Neural progenitor cell (in vitro differentiated cells): ENCODE measurements around the gene VKORC1.

Experiments
- EZH2 ChIP-seq: fragments of 200-600 bp; sonication (generic); IDR thresholded peaks from 2 replicates; pipeline ENCODE4 v1.6.1; 2017; ENCODE audit warnings: antibody characterized with exemption, mild to moderate bottlenecking, moderate library complexity
- EZH2phosphoT487 ChIP-seq: fragments of 200-600 bp; sonication (generic); IDR thresholded peaks from 2 replicates; pipeline ENCODE4 v1.6.1; 2017; ENCODE audit warnings: antibody characterized with exemption
- TF ChIP-seq, protein P1 (sequence below): fragments of 200-600 bp; sonication (generic); IDR thresholded peaks from 2 replicates; pipeline ENCODE4 v1.5.1; 2017; ENCODE audit warnings: antibody characterized with exemption, mild to moderate bottlenecking

DNA sequence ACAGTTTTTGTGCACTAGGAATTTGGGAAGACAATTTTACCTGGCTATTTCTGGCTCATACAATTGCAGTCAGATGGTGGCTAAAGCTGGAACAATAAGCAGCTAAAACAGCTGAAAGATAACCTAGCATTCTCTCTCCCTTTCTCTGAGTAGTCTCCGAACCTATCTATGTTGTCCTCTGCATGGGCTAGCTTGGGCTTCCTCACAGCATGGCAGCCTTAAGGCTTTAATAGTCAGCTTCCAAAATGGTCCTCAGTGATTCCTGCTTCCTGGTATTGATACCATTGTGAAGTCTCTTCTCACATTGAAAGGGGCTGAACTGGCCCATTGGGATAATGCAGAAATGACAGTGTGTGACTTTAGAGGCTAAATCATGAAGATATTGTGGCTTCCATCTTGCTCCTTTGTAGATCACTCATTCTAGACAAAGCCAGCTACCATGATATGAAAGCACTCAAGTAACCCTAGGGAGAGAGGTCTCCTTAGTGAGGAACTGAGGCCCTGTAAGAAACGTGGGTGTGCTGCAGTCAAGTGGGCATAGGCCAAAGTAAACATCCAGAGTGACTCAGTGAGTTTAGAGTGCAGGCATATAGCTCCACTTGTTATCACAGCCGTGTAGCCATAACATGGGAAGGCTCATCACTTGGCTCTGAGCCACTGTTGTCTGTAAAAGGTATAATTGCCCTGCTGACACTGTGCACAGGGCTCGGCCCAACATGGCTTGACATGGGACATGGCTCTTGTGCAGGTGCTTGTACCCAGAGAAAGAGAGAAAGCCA lies 5.5 kb upstream of the VKORC1 start:
- TF ChIP-seq, protein P1, sequence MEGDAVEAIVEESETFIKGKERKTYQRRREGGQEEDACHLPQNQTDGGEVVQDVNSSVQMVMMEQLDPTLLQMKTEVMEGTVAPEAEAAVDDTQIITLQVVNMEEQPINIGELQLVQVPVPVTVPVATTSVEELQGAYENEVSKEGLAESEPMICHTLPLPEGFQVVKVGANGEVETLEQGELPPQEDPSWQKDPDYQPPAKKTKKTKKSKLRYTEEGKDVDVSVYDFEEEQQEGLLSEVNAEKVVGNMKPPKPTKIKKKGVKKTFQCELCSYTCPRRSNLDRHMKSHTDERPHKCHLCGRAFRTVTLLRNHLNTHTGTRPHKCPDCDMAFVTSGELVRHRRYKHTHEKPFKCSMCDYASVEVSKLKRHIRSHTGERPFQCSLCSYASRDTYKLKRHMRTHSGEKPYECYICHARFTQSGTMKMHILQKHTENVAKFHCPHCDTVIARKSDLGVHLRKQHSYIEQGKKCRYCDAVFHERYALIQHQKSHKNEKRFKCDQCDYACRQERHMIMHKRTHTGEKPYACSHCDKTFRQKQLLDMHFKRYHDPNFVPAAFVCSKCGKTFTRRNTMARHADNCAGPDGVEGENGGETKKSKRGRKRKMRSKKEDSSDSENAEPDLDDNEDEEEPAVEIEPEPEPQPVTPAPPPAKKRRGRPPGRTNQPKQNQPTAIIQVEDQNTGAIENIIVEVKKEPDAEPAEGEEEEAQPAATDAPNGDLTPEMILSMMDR, result no peak
- TF ChIP-seq EZH2 (no peak), EZH2phosphoT487 (no peak)
